Measurements from ENCODE around the gene CRELD2.

The CRELD2 gene

GRCh38 chr22:49929211-49929979, 11.0 kb downstream of the CRELD2 start:
- no peak overlapping the region for H3K4me3 ChIP-seq (ENCODE audit: low read depth, low read length)
- peak; percentile 88 for TF ChIP-seq CTCF (IDR thresholded peaks at IDR 0.05; ENCODE audit: borderline replicate concordance, insufficient read depth, low read depth, low read length)

DNA sequence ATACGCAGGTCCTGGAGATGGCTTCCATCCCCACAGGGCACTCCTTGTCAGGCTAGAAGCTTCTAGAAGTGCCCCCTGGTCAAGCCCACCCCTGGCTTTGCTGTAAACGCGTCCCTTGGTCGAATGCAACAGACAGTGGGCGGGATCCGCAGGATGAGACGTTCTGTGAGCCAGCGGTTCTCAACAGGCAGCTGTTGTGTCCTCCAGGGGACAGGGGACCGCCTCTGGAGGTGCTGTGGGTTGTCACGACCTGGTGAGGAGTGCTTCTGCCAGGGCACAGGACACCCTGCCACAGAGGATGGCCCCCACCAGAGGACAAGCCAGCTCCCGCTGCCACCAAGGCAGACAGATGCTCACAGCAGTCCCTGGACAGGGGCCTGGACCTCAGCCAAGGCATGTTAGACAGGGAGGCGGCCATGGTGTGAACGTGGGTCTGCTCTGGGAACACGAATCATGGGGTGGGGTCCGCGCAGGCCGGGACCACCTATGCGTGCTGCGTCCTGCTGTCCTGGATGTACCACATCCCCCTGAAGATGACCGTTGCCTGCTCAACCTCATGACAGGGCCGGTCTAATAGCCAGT, 11.7 kb downstream of the CRELD2 start:
- H3K4me3 ChIP-seq (ENCODE audit: low read depth, low read length) = no peak overlapping the region
- TF ChIP-seq CTCF (IDR thresholded peaks at IDR 0.05; ENCODE audit: borderline replicate concordance, insufficient read depth, low read depth, low read length) = no peak

DNA sequence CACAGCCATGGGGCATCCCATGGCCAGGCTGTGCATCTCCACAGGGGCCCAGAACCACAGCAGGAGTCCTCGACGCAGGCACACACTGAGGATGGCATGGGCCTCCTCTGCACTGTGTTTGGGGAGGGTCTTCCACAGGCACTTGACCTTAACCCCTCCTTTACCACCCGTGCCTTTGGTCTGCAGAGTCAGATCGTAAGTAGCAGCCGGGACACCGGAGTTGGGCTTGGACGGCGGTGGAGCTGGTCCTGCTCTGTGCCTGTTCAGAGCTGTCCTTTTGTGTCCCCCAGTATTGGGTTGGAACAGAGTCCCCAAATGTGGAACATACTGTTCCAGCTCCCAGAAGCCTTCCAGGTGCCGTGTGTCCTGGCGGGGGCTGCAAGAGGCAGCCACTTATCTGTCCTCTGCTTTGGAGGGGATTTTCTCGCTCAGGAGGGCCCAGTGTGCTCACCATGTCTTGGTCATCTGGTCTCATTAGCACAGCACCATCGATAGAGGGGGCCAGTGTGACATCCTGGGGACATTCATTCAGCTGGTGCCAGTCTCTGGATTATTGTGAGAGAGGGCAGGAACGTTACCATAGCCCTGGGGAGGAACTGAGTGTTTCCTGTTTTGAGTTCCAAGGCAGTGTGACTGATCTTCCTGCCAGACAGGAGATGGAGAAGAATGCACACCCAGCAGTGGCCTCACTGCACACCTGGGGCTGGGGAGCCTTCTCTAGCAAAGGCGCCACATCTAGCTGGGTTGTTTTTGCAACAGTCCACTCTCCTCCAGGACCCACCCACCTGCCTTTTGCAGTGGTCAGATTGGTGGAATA, 12.4 kb downstream of the CRELD2 start:
- H3K4me3 ChIP-seq (ENCODE audit: low read depth, low read length) = no peak overlapping the region
- peak; percentile 78 for TF ChIP-seq CTCF (IDR thresholded peaks at IDR 0.05; ENCODE audit: borderline replicate concordance, insufficient read depth, low read depth, low read length)

DNA sequence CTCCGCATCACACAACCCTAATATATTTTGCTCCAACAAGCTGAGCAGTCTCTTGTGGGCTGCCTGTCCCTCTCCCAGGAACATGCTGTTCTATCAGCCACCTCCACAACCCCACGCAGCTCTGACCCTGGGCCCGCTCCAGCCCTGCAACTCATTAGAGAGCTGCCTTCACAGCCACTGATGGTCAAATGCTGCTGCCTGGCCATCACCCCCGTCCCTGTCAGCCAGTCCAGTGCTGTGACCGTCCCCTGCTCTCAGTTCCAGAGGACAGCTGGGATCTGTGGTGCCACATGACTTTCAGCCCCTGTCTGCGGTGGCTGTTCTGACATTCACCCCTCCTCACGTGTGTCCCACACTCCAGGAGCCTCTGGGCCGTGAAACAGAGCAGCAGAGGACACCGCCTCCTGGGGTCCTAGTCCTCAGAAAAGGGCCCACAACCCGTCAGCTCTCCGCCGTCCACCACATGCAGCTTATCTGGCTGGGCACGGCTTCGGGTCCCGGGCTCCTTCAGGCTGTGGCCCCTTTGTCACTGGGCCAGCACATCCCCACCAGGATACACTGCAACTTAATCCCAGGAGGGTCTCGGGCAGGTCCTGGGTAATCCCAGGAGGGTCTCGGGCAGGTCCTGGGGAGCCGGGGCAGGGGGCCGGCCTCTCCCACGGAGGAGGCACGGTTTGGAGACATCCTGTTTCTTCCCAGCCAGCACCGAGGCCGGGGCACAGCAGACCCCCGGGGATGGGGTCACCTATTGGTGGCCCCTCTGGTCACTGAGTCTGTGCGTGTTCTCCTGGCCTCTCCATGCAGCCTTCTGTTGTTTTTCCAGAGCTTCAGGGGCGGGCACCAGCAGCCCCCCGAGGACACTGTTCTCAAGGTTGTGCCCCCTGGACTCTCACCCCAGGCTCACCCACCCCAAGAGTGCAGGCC, 15.1 kb downstream of the CRELD2 start:
- TF ChIP-seq CTCF (IDR thresholded peaks at IDR 0.05; ENCODE audit: borderline replicate concordance, insufficient read depth, low read depth, low read length) = no peak
- peak overlapping the region; percentile 68 for H3K4me3 ChIP-seq (ENCODE audit: low read depth, low read length)

- peak overlapping the region; percentile 68 for H3K4me3 ChIP-seq (ENCODE audit: low read depth, low read length)
- TF ChIP-seq CTCF (IDR thresholded peaks at IDR 0.05; ENCODE audit: borderline replicate concordance, insufficient read depth, low read depth, low read length) = no peak
Observed at GRCh38 chr22:49934160-49934890, 15.9 kb downstream of the CRELD2 start.

Data from GM12875 (cell line).